K562 (cell line): ENCODE results near the gene MLLT1. TPM values are rescaled to one million over a fixed set of nuclear protein-coding genes. Genes with fewer than 3 reads are reported as not detected.

ENCODE experiments used
- ATF7 ChIP-seq: fragments of 450-650 bp; IDR thresholded peaks from 2 replicates; pipeline ENCODE4 v1.7.1; 2014; ENCODE audit warnings: mild to moderate bottlenecking, moderate library complexity
- BHLHE40 ChIP-seq: IDR thresholded peaks from 2 replicates; pipeline ENCODE4 v1.6.1; 2011; ENCODE audit warnings: low read length, improper control_type of control experiment
- CBX1 ChIP-seq: sonication (generic); IDR thresholded peaks from 2 replicates; pipeline ENCODE4 v1.6.1; 2016; ENCODE audit warnings: antibody characterized with exemption, low read depth, mild to moderate bottlenecking
- CBX2 ChIP-seq: fragments of 200-600 bp; sonication (generic); IDR thresholded peaks from one replicate; pipeline ENCODE4 v1.6.1; 2012; ENCODE audit warnings: mild to moderate bottlenecking, low read length, inconsistent platforms; ENCODE audit not compliant: insufficient read depth, poor library complexity, severe bottlenecking
- CLOCK ChIP-seq: fragments of 250-450 bp; sonication (Bioruptor Pico); IDR thresholded peaks from 2 replicates; pipeline ENCODE4 v1.4.0; 2020; ENCODE audit warnings: mild to moderate bottlenecking, moderate library complexity, borderline replicate concordance
- DPF2 ChIP-seq: fragments of 450-650 bp; IDR thresholded peaks from 2 replicates; pipeline ENCODE4 v1.6.1; 2016
- ELF2 ChIP-seq: fragments of 250-450 bp; sonication (Bioruptor Pico); IDR thresholded peaks from 2 replicates; pipeline ENCODE4 v1.5.0; 2021; ENCODE audit warnings: mild to moderate bottlenecking
- ESRRB ChIP-seq: fragments of 250-450 bp; sonication (Bioruptor Pico); IDR thresholded peaks from 2 replicates; pipeline ENCODE4 v1.5.0; 2020; ENCODE audit warnings: mild to moderate bottlenecking, moderate library complexity, borderline replicate concordance
- FOXJ3 ChIP-seq: sonication (generic); formaldehyde crosslinking; IDR thresholded peaks from 2 replicates; pipeline ENCODE4 v1.4.0; 2020; ENCODE audit warnings: mild to moderate bottlenecking, missing genetic modification reagents
- IFI16 ChIP-seq: fragments of 250-450 bp; sonication (Bioruptor Pico); IDR thresholded peaks from 2 replicates; pipeline ENCODE4 v2.1.2; 2022; ENCODE audit warnings: mild to moderate bottlenecking, inconsistent platforms
- LEF1 ChIP-seq: fragments of 450-650 bp; IDR thresholded peaks from 2 replicates; pipeline ENCODE4 v1.6.1; 2016; ENCODE audit warnings: mild to moderate bottlenecking
- MED1 ChIP-seq: sonication (generic); formaldehyde crosslinking; IDR thresholded peaks from 2 replicates; pipeline ENCODE4 v1.8.1; 2023; ENCODE audit warnings: missing genetic modification reagents, borderline replicate concordance
- NR2C2 ChIP-seq, 2 experiments: fragments of 200-800 bp in 1 of 2; sonication (Bioruptor generic) in 1 of 2; sonication (generic) in 1 of 2; formaldehyde crosslinking in 1 of 2; IDR thresholded peaks; 2 replicates each; pipeline versions ENCODE4 v1.6.1 to v1.8.0; 2016 to 2022; ENCODE audit warnings: mild to moderate bottlenecking in 1 of 2, missing compliant biosample characterization in 1 of 2, missing genetic modification characterization in 1 of 2, missing genetic modification reagents in 1 of 2
- RB1 ChIP-seq: fragments of 450-650 bp; IDR thresholded peaks from 2 replicates; pipeline ENCODE4 v1.6.1; 2017; ENCODE audit warnings: low read depth, mild to moderate bottlenecking
- RFX1 ChIP-seq: fragments of 450-650 bp; IDR thresholded peaks from 2 replicates; pipeline ENCODE4 v1.6.1; 2016; ENCODE audit warnings: mild to moderate bottlenecking, moderate library complexity
- RHOXF2B ChIP-seq: fragments of 250-450 bp; sonication (Bioruptor Pico); conservative IDR thresholded peaks from 2 replicates; pipeline ENCODE4 v1.5.1; 2021
- SAP30 ChIP-seq: fragments of 200-600 bp; sonication (generic); IDR thresholded peaks from 2 replicates; pipeline ENCODE4 v1.6.1; 2012; ENCODE audit warnings: borderline replicate concordance, low read depth, mild to moderate bottlenecking, moderate library complexity, low read length, control low read depth, inconsistent platforms; ENCODE audit not compliant: insufficient read depth, poor library complexity, severe bottlenecking
- TBP ChIP-seq: optimal IDR thresholded peaks from 2 replicates; pipeline ENCODE3; 2011; ENCODE audit warnings: low read depth, low read length, improper control_type of control experiment
- ZC3H11A ChIP-seq: IDR thresholded peaks from 2 replicates; pipeline ENCODE4 v1.6.1; 2012; ENCODE audit warnings: low read depth, low read length, improper control_type of control experiment
- ZC3H4 ChIP-seq: sonication (generic); formaldehyde crosslinking; IDR thresholded peaks from 2 replicates; pipeline ENCODE4 v1.9.0; 2021; ENCODE audit warnings: missing genetic modification reagents, borderline replicate concordance
- ZHX1 ChIP-seq: fragments of 150-350 bp; conservative IDR thresholded peaks from 2 replicates; pipeline ENCODE4 v1.6.1; 2014; ENCODE audit warnings: low read length
- ZNF143 ChIP-seq: sonication (generic); formaldehyde crosslinking; IDR thresholded peaks from 2 replicates; pipeline ENCODE4 v1.9.0; 2022; ENCODE audit warnings: mild to moderate bottlenecking, missing genetic modification reagents
- ZNF184 ChIP-seq: sonication (generic); formaldehyde crosslinking; IDR thresholded peaks from 2 replicates; pipeline ENCODE4 v1.5.0; 2020; ENCODE audit warnings: missing genetic modification reagents
- ZNF274 ChIP-seq: IDR thresholded peaks from 2 replicates; pipeline ENCODE4 v1.6.1; 2011; ENCODE audit warnings: low read depth, mild to moderate bottlenecking, low read length, moderate library complexity, borderline replicate concordance
- ZNF324 ChIP-seq: fragments of 250-450 bp; sonication (Bioruptor Pico); IDR thresholded peaks from 2 replicates; pipeline ENCODE4 v1.4.0; 2020; ENCODE audit warnings: mild to moderate bottlenecking
- ZNF589 ChIP-seq: fragments of 200-800 bp; sonication (Bioruptor generic); IDR thresholded peaks from 2 replicates; pipeline ENCODE4 v1.6.1; 2016; ENCODE audit warnings: low read depth, missing genetic modification characterization, missing compliant biosample characterization
- polyA plus RNA-seq, 8 experiments: library from polyadenylated mRNA; depleted of rRNA in 4 of 8; stranded (reverse) in 5 of 8; unstranded in 3 of 8; fragments of >200 nt; fragmentation: Nextera tagmentation in 2 of 8; fragmentation: Illumina TruSeq in 1 of 8; extraction: Ambion mirVana in 2 of 8; extraction: Trizol in 1 of 8; gene quantifications; 2 replicates each; pipeline versions ENCODE4 v1.2.1 to v1.2.3, GENCODE V29; 2011 to 2014; ENCODE audit warnings: inconsistent platforms in 1 of 8, missing spikeins in 1 of 8
- total RNA-seq, 7 experiments: library from RNA; depleted of rRNA in 6 of 7; stranded (reverse); fragments of >200 nt in 6 of 7; fragmentation: Illumina TruSeq in 2 of 7; extraction: Trizol in 2 of 7; gene quantifications; 2 replicates each; pipeline versions ENCODE4 v1.2.1 to v1.2.3, GENCODE V29; 2011 to 2021; ENCODE audit warnings: low replicate concordance in 1 of 7

Gene MLLT1
- total and polyA plus RNA-seq, 9 of the 15 experiments (the other 6 are each of a cell fraction or from before 2014, with no cell fraction given): 0.23 to 63.5 (median 15.4) TPM

GRCh38 chr19:6216996-6217751 lies 62.6 kb downstream of the MLLT1 start (continued):
- TF ChIP-seq ZC3H4 (CRISPR knock-in tag): no peak
- TF ChIP-seq LEF1: no peak
- peak; percentile 89 for TF ChIP-seq FOXJ3 (CRISPR knock-in tag)
- peak; percentile 21 for TF ChIP-seq TBP
- TF ChIP-seq ZNF143: no peak
- TF ChIP-seq CBX2: no peak
- no peak for TF ChIP-seq RB1
- no peak for TF ChIP-seq ESRRB (CRISPR knock-in tag)
- no peak for TF ChIP-seq ZNF274
- TF ChIP-seq ZNF184 (CRISPR knock-in tag): no peak
- no peak for TF ChIP-seq CBX1
- peak; percentile 59; the same call in 1 of the 2 replicates for TF ChIP-seq BHLHE40
- no peak for TF ChIP-seq ZHX1
- TF ChIP-seq RFX1: peak; percentile 93
- TF ChIP-seq ZC3H11A: no peak
- TF ChIP-seq CLOCK (CRISPR knock-in tag): no peak
- TF ChIP-seq NR2C2 (CRISPR knock-in tag; IDR thresholded peaks at IDR 0.05): no peak
- no peak for TF ChIP-seq NR2C2 (tag; IDR thresholded peaks at IDR 0.05)
- TF ChIP-seq MED1 (CRISPR knock-in tag): no peak
- no peak for TF ChIP-seq ZNF589 (CRISPR knock-in tag)
- peak; percentile 28; the same call in 1 of the 2 replicates for TF ChIP-seq DPF2
- TF ChIP-seq RHOXF2B (CRISPR knock-in tag): no peak
- no peak for TF ChIP-seq ELF2 (CRISPR knock-in tag)
- no peak for TF ChIP-seq IFI16 (CRISPR knock-in tag)
- TF ChIP-seq SAP30: no peak
- no peak for TF ChIP-seq ATF7
- no peak for TF ChIP-seq ZNF324
